ENCODE measurements around the gene GABARAP.

GABARAP gene

GRCh38 chr17:7203391-7203790 lies 38.9 kb downstream of the GABARAP start:
- DNase-seq (ENCODE audit: insufficient read length, low spot score) (no peak), FAIRE-seq (no peak)
- no peak for TF ChIP-seq POU2F2 (IDR thresholded peaks at IDR 0.05; ENCODE audit: low read depth, low read length)
- no peak for TF ChIP-seq POLR2A (IDR thresholded peaks at IDR 0.05; ENCODE audit: low read depth, low read length)
- no peak for TF ChIP-seq PAX5 (IDR thresholded peaks at IDR 0.05; ENCODE audit: insufficient read depth, low read length, severe bottlenecking)
- no peak for TF ChIP-seq SPI1 (IDR thresholded peaks at IDR 0.05; ENCODE audit: low read depth, low read length)
- no peak for TF ChIP-seq POLR2AphosphoS5 (IDR thresholded peaks at IDR 0.05; ENCODE audit: low read depth, low read length)
- TF ChIP-seq TAF1 (IDR thresholded peaks at IDR 0.05; ENCODE audit: low read depth, low read length), result no peak

GRCh38 chr17:7196651-7197401 lies 45.4 kb downstream of the GABARAP start:
- FAIRE-seq (no peak), DNase-seq (ENCODE audit: insufficient read length, low spot score) (no peak)
- no peak for TF ChIP-seq POLR2A (IDR thresholded peaks at IDR 0.05; ENCODE audit: low read depth, low read length)
- TF ChIP-seq POLR2AphosphoS5 (IDR thresholded peaks at IDR 0.05; ENCODE audit: low read depth, low read length), result no peak
- TF ChIP-seq POU2F2 (IDR thresholded peaks at IDR 0.05; ENCODE audit: low read depth, low read length), result no peak
- no peak for TF ChIP-seq PAX5 (IDR thresholded peaks at IDR 0.05; ENCODE audit: insufficient read depth, low read length, severe bottlenecking)
- no peak for TF ChIP-seq TAF1 (IDR thresholded peaks at IDR 0.05; ENCODE audit: low read depth, low read length)
- no peak for TF ChIP-seq SPI1 (IDR thresholded peaks at IDR 0.05; ENCODE audit: low read depth, low read length)

- TF ChIP-seq POLR2AphosphoS5 (IDR thresholded peaks at IDR 0.05; ENCODE audit: low read depth, low read length), result no peak
- TF ChIP-seq TAF1 (IDR thresholded peaks at IDR 0.05; ENCODE audit: low read depth, low read length), result no peak
- no peak for TF ChIP-seq SPI1 (IDR thresholded peaks at IDR 0.05; ENCODE audit: low read depth, low read length)
- no peak for TF ChIP-seq PAX5 (IDR thresholded peaks at IDR 0.05; ENCODE audit: insufficient read depth, low read length, severe bottlenecking)
- no peak for TF ChIP-seq POU2F2 (IDR thresholded peaks at IDR 0.05; ENCODE audit: low read depth, low read length)
- no peak for TF ChIP-seq POLR2A (IDR thresholded peaks at IDR 0.05; ENCODE audit: low read depth, low read length)
- DNase-seq (ENCODE audit: insufficient read length, low spot score), result no peak
- no peak for FAIRE-seq
Measured at GRCh38 chr17:7195971-7196370, 46.3 kb downstream of the GABARAP start.

GRCh38 chr17:7192271-7192937 lies 49.8 kb downstream of the GABARAP start:
- no peak for DNase-seq (ENCODE audit: insufficient read length, low spot score)
- FAIRE-seq, result no peak

GRCh38 chr17:7191571-7192270 lies 50.5 kb downstream of the GABARAP start:
- TF ChIP-seq SPI1 (IDR thresholded peaks at IDR 0.05; ENCODE audit: low read depth, low read length) (no peak), POU2F2 (IDR thresholded peaks at IDR 0.05; ENCODE audit: low read depth, low read length) (no peak), POLR2AphosphoS5 (IDR thresholded peaks at IDR 0.05; ENCODE audit: low read depth, low read length) (no peak), TAF1 (IDR thresholded peaks at IDR 0.05; ENCODE audit: low read depth, low read length) (no peak), PAX5 (IDR thresholded peaks at IDR 0.05; ENCODE audit: insufficient read depth, low read length, severe bottlenecking) (no peak), POLR2A (IDR thresholded peaks at IDR 0.05; ENCODE audit: low read depth, low read length) (no peak)
- FAIRE-seq, result no peak
- peak; percentile 68 for DNase-seq (ENCODE audit: insufficient read length, low spot score)

More at GRCh38 chr17:7192271-7192937, 49.8 kb downstream of the GABARAP start:
- no peak for TF ChIP-seq SPI1 (IDR thresholded peaks at IDR 0.05; ENCODE audit: low read depth, low read length)

- DNase-seq (ENCODE audit: insufficient read length, low spot score) (no peak), FAIRE-seq (no peak)
- TF ChIP-seq POU2F2 (IDR thresholded peaks at IDR 0.05; ENCODE audit: low read depth, low read length), result no peak
- TF ChIP-seq PAX5 (IDR thresholded peaks at IDR 0.05; ENCODE audit: insufficient read depth, low read length, severe bottlenecking), result no peak
- TF ChIP-seq SPI1 (IDR thresholded peaks at IDR 0.05; ENCODE audit: low read depth, low read length), result no peak
- TF ChIP-seq POLR2A (IDR thresholded peaks at IDR 0.05; ENCODE audit: low read depth, low read length), result no peak
- no peak for TF ChIP-seq TAF1 (IDR thresholded peaks at IDR 0.05; ENCODE audit: low read depth, low read length)
- TF ChIP-seq POLR2AphosphoS5 (IDR thresholded peaks at IDR 0.05; ENCODE audit: low read depth, low read length), result no peak
Measured at GRCh38 chr17:7191069-7191468, 51.2 kb downstream of the GABARAP start.

- DNase-seq (ENCODE audit: insufficient read length, low spot score) (no peak), FAIRE-seq (no peak)
- TF ChIP-seq SPI1 (IDR thresholded peaks at IDR 0.05; ENCODE audit: low read depth, low read length) (no peak), POLR2A (IDR thresholded peaks at IDR 0.05; ENCODE audit: low read depth, low read length) (no peak), TAF1 (IDR thresholded peaks at IDR 0.05; ENCODE audit: low read depth, low read length) (no peak), POU2F2 (IDR thresholded peaks at IDR 0.05; ENCODE audit: low read depth, low read length) (no peak), POLR2AphosphoS5 (IDR thresholded peaks at IDR 0.05; ENCODE audit: low read depth, low read length) (no peak), PAX5 (IDR thresholded peaks at IDR 0.05; ENCODE audit: insufficient read depth, low read length, severe bottlenecking) (no peak)
Measured at GRCh38 chr17:7190276-7190917, 51.9 kb downstream of the GABARAP start.

All from GM12891 (cell line).